DMS53 treated with DMSO at 0.1 percent for 48 hours (cell line): ENCODE data around the gene ZNF507.

Experiments used
- DNase-seq: peaks from one replicate; lab custom pipeline; 2025; ENCODE audit not compliant: unreplicated experiment; lab: John Stamatoyannopoulos, UW

The ZNF507 gene

DNA sequence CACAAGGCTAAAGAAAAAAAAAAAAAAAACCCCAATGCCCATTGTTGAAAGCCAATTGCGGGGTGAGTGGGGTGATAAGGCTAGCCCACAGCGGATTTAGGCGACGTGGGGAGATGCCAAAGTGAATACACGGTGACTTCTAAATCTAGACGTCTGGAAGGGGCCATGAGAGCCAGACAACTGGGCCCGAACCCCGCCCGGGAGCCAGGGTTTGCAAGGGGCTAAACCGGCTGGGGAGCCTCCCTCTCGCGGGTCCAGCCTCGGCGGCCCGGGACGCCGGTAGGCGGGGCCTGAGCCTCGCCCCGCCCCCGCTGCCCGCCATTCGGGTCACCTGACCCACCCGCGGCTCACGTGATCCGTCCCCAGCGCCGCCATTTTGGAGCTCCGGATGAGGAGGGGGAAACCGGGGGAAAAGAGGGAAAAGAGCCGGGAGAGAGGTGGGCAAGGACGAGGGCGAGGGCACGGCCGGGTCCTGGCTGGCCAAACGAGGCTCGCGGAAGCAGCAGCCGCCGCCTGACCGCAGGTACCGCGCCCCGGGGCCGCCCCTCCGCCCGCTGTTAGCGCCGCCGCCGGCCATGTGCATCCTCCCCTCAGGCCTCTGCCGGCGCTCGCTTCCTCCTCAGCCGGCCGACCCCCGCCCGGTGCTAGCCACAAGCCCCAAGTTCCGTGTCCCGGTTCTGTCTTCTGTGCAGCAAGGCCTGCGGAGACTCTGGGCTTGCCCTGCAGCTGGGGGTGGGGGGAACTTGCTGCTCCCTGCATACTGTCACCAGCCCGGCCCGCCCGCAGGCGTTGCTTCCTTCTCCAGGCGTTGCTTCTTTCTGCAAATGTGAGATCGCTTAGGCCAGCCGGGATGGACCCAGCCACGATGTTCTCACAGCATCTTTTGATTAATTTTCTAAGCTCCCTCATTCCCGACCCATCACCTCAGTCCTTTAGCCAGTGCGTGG, at the start of gene ZNF507:
Gene ZNF507, plus strand, starts transcription at position 350 of the 947 bp plus-strand sequence. CDS start 7,221 bp downstream, outside the sequence.
- peak; percentile 31 for DNase-seq

DNA sequence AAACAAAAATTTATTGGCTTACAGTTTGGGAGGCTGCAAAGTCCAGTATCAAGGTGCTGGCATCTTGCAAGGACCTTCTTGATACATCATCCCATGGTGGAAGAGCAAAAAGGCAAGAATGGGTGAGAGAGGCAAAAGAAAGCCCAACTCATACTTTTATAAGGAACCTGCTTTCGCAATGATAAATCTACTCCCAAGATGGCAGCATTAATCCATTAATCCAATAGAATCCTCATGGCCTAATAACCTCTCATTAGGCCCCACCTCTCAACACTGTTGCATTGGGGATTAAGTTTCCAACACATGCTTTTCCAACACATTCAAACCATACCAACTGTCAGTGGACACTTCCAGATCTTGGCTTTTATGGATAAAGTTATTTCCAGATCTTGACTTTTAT, 48.7 kb upstream of the ZNF507 start:
- DNase-seq = no peak

DNA sequence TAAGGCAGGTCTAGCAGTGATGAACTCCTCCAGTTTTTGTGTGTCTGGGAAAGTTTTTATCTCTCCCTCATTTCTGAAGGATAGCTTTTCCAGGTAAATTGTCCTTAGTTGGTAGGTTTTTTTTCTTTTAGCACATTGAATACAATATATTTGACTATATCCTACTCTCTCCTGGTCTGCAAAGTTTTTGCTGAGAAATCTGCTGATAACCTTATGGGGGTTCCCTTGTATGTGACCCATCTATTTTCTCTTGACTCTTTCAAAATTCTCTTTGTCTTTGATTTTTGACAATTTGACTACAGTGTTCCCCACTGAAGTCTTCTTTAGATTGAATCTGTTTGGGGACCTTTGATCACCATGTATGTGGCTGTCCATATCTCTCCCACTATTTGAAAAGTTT, 42.6 kb upstream of the ZNF507 start:
- DNase-seq = no peak

DNA sequence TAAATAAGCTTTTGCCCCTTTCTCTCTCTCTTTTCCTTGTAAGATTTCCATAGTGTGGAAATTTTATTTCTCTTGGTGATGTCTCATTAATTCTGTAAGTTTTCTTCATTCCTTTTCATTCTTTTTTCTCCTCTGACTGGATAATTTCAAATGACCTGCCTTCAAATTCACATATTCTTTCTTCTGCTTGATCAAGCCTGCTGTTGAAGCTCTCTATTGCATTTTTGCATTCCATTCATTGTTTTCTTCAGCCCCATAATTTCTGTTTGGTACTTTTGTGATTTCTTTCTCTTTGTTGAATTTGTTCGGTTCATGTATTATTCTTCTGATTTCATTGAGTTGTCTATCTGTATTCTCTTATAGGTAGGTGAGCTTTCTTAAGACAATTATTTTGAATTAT, 42.2 kb upstream of the ZNF507 start:
- no peak for DNase-seq

DNA sequence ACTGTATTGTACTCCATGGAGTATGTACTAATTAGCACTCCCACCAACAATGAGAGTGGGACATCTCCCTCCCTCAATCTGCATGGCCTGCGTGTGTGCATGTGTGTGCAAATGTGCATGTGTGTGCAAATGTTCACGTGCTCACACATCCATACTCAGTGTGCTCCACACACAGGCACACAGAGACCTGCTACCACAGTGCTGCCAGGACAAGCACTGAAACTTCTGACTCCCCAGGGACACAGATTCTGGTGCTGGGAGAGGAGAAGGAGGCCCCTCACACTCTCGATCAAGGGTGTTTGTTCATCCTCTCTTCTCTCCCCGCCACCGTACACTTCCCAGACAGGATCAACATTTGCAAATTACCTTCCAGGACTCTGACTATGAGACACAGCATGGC, 37.8 kb upstream of the ZNF507 start:
- no peak for DNase-seq

DNA sequence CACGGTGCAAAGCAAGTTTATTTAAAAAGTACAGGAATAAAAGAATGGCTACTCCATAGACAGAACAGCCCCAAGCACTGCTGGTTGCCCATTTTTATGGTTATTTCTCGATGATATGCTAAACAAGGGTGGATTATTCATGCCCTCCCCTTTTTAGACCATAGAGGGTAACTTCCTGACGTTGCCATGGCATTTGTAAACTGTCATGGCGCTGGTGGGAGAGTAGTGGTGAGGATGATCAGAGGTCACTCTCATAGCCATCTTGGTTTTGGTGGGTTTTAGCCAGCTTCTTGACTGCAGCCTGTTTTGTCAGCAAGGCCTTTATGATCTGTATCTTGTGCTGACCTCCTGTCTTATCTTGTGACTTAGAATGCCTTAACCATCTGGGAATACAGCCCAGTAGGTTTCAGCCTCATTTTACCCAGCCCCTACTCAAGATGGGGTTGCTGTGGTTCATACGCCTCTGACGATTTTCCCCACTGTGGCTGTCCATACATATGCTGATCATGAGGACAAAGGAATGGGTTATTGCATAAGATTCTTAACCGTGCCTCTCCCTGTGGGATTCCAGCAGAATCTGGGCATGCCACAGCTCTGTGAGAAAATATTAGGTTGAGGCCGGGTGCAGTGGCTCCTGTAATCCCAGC, 36.9 kb upstream of the ZNF507 start:
- DNase-seq = no peak

DNA sequence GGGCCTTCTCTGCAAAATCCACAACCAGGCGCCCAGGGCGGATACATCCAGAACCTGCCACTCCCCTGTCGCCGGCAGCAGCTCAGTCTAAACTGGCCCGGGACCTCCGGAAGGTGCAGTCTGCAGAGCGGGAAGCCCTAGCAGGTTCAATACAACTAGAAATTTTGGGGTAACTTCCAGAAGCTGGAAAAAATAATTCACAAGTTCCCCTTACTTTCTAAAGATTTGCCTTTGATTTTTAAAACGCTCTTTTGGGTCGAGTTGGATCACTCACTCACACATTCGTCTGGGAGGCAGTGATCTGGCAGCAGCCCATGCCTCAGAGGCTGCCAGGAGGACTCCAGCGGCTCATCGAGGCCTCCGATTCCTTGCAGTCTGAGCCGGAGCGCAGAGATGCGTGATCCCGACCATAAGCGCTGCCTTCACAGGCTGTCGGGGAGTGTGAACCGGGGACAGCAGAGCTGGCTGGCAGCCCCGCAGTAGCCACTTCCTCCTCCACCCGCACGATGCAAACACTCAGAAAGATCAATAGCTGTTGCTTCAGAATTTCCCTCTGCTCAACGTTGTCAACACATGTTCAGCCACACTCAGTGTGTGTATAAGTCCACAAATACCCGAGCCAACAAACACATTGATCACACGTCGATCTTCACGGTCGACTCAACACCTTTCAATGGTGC, 35.6 kb upstream of the ZNF507 start:
- DNase-seq = no peak

DNA sequence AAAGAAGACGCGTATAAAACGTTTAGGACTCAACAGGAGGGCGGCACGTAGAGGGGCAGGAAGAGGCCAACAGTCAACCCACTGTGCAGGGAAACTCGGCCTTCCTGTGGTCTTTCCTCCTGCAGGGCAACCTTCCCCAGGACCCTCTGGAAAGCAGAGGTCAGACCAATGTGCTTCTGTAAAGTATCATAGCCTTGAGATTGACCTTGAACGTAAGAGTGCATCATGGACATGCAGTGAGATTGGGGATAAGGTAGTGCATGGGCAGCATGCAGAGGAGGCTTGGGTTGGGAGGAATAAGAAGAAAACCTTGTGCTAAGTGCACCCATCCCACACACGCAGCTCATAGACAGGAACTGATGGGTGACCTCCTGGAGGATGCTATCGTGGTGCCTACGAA, 34.0 kb upstream of the ZNF507 start:
- no peak for DNase-seq

DNA sequence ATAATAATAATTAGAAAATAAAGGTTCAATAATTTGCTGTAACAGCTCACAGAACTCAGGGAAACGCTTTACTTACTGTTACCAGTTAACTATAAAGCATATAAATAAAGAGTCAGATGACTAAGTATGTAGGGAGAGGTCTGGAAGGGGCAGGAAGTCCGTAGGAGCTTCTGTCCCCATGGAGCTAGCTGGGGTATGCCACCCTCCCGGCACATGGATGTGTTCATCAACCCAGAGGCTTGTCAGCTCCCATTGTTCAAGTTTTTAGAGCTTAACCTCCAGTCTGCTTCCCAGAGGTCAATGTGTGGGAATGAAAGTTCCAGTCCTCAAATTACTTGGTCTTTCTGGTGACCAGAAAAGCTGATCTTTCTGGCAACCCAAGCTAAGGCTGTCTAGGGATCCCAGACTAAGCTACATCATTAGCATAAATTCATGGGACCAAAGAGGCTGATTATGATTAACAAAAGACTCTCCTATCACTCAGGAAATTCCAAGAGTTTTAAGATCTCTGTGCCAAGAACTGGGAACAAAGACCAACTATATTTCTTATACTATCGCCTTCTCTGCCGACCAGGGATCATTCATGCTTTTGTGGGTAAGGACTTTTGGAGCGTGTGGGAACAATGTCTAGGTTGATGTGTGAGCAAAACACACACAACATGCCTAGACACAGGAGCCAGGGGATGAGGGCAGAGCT, 31.7 kb upstream of the ZNF507 start:
- no peak for DNase-seq

DNA sequence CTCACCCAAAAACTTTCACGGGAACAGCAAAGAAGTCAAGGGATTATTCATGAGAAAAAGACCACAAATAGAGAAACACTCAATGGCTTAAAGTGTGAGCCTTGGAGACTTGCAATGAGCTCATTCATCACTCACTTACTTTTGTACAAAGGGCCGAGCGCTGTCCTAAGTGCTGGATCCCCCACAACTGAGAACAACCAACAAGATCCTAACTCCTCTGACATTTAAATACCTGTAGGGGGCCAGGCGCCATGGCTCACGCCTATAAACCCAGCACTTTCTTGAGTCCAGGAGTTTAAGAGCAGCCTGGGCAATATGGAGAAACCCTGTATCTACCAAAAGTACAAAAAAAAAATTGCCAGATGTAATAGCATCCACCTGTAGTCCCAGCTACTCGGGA, 29.4 kb upstream of the ZNF507 start:
- no peak for DNase-seq

DNA sequence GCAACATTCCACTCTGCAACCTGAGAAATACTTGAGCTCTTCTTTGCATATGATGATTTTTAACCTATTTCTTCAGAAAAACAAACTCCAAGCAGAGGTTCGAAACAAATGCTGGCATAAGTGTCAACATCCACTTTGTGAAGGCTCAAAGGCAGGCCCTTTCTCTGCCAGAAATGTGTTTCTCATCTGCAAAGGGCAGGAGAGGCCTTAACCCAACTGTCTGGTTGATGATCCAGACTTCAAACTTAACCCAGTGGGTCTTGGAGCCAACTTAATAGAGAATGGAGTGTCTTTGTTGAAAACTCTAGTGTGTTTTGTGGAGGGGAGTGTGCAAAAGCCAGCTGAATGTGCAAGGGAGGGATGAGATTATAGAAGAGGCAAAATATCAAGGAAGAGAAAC, 28.3 kb upstream of the ZNF507 start:
- no peak for DNase-seq

DNA sequence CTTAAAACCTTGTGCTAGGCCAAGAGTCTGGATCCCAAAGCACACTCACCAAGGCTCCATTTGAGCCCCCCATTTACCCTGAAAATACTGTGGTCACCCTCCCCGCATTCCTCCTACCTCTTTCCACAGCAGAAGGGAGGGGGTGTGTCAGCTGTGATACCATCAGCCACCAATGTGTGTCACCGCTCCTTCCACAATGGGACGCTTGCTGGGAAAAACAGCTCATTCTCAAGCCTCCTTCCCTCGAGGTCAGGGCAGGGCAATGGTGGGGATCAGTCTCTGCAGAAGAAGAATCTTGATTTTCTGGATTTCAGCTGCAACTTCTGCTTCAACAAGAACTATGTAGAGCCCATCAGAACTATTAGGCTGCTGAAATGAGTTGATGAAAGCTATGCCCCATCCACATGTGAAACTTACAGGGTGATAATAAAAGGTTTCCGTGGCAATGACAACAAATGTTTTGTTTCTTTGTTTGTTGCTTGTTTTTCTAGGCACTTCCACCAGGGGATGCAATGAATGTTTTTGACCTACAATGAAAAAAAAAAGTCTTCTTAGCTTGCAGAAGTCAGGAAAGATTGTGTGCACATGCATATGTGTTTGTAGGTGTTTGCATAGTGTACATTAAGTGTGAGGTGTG, 26.4 kb upstream of the ZNF507 start:
- no peak for DNase-seq

DNA sequence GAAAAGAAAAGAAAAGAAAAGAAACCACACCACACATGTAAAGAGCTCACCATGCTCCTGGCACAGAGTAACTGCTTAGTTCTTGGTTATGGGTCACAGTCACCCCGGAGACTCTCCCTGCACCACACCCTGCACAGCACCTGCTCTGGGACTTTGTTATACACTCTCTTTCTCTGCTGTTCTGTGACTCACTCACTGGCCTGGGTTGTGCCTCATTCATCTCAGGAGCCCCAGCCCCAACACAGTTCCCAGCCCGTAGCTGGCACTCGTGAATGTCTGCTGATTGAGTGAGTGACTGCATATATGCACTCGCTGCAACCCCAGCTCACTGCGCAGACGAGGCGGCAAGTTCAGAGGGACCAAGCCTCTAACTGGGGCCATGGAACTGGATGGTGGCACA, 22.9 kb upstream of the ZNF507 start:
- no peak for DNase-seq

DNA sequence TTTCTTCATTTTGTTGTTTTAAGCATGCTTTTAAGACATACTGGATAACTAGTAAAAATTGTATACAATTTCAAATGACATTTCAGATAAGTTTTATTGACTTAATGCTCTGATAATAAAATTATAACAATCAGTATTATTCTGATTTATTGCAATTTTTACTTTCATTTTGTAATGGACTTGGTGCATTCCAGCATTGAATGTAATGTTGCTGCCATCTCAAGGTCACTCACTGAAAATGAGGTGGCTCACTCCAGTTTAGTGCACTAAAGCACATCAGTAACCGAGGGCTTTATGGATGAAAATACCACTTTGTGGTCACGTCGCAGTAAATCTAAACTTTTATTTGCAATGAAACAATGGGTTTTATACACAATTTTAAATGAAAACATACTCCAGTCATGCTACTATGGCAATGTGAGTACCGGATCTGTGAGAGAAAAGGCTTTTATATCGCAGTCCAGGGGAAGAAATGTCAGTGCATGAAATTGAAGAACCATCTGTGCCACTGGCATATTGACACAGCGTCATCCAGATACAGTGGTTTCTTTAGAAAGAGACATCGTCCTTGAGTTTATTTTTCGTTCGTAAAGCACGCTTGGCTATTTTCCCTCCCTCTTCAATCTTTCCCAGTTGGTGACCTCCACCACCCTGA, 20.7 kb upstream of the ZNF507 start:
- DNase-seq = no peak

DNA sequence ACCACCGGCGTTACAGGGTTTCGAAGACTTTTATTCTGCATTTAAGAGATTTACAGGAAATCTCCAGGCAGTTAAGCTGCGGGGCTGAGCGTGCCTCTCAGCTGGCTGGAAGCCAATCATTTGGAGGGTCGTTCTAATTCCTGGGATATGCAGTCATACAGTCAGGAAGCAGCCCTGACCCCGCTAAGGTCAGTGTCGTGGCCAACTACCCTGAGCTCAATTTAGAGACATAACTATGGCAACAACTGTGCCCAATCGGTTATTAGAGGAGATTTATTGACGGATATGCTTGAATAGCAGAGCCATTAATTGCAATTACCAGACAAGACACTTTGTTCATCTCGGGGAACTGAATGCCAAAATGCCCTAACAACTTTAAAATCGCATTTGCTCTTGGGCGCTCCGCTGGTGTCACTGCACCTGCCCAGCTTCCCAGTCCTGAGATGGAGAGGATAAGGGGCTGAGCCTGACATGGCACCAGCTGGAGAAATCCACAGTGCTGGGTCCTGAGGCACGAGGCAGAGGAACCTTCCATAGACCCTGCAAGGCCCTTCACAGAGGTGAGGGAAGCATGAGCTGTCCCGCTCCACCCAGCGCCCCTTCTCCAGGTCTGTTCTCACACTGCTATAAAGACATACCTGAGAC, 15.1 kb upstream of the ZNF507 start:
- no peak for DNase-seq

DNA sequence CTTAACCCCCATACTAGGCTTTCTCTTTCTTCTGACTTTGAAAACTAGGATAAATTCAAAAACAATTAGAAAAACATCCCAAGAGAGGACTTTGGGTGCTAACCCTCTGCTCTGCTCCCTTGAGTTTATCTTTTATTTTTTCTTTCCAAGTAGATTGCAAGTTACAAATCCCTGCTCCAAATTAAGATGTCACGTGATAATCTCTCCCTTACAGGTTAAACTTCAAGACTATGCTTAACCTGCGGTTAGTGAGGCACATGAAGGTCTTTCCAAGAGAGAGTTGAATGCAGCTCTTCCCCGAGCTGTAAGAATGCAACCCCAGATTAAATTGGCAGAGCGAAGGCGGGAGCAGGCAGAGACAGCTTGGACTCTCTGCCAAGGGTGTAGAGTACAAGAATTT, 12.2 kb upstream of the ZNF507 start:
- DNase-seq = no peak

DNA sequence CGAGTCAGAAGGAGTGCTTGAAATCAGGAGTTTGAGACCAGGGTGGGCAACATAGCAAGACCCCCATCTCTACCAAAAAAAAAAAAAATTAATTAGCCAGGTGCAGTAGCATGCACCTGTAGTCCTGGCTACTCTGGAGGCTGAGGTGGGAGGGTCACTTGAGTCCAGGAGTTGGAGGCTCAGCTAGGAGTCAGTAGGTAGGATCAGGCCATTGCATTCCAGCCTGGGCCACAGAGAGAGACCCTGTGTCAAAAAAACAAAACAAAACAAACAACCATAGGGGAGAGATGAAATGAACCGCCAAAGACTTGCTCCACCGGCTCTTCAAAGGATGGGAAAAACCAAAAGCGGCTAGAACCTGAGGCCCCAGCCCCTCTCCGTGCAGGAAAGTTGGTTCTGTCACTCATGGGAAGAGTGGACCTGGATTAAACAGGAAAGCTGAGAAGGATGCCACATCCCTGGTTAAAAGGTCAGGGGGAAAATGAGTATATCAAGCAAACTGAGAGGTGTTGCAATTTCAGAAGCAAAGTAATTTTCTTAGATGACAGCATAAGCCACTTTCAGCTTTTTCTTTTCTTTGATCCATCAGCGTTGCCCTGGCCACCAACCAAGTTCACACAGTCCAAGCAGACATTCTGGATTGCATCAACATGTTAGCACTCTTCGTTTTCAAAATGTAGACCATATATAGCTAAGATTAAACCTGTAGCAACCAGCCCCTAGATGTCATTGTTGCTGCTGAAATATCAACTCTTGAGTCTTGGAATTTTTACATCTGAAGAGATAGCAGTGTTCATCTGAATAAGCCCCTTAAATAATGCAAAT, 8.9 kb upstream of the ZNF507 start:
- DNase-seq = no peak

DNA sequence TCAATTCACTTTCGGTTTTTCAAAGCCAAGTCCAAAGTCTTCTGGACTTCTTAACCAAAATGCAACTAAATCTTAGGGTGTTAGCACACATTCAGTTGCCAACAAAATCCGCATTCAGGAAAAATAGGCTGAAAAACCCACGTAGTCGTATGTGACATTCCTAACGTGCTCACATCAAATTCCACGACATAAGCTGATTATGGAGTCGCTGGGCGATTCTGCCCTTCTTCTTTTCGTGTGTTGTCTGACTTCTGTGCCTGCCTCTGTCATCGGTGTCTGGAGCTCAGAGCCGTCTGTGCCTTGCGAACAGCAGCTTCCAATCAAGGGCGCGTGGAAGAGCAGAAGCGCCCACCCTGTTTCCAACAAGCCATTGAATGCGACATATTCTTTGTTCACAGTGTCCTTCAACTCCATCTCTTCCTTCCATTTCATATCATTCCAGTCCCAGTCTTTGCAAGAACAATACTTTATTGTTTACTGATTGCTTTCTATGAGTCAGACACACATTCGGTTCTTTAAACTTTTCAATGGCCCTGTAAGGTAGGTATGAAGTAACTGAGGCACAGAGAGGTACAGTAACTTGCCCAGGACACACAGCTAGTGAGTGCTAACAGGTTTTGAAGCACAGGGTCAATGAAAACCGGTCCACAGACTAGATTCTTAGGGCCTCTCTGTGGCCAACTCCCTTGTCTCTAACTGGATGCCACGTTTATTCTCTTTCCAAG, 8.2 kb upstream of the ZNF507 start:
- DNase-seq = no peak
